Ectodermal cell (in vitro differentiated cells): ENCODE results near the gene CRIM1.

Experiments used
- H3K27ac ChIP-seq: 2 replicates; pipeline ENCODE4 v1.7.0; 2013; ENCODE audit warnings: mild to moderate bottlenecking, low read depth, low read length; ENCODE audit not compliant: insufficient read depth, poor library complexity, severe bottlenecking
- H3K27me3 ChIP-seq: 2 replicates; pipeline ENCODE4 v1.7.0; 2013; ENCODE audit warnings: mild to moderate bottlenecking, low read length; ENCODE audit not compliant: insufficient read depth, control insufficient read depth, poor library complexity, severe bottlenecking
- H3K36me3 ChIP-seq: one replicate; pipeline ENCODE4 v1.7.0; 2013; ENCODE audit warnings: low read length; ENCODE audit not compliant: control insufficient read depth, insufficient read depth
- H3K4me1 ChIP-seq: one replicate; pipeline ENCODE4 v1.7.0; 2013; ENCODE audit warnings: low read length; ENCODE audit not compliant: control insufficient read depth, insufficient read depth
- H3K4me3 ChIP-seq: 2 replicates; pipeline ENCODE4 v1.7.0; 2013; ENCODE audit warnings: low read depth, low read length, control low read depth; ENCODE audit not compliant: insufficient read depth
- H3K9me3 ChIP-seq: 2 replicates; pipeline ENCODE4 v1.7.0; 2013; ENCODE audit warnings: mild to moderate bottlenecking, low read length, moderate library complexity; ENCODE audit not compliant: control insufficient read depth
- WGBS, 2 experiments: methylation state at CpG; one replicate each; pipeline ENCODE4 v1.1.7; 2013; ENCODE audit warnings: missing lambda C conversion rate in 2 of 2; 5-methylcytosine and 5-hydroxymethylcytosine counted together

Gene CRIM1

DNA sequence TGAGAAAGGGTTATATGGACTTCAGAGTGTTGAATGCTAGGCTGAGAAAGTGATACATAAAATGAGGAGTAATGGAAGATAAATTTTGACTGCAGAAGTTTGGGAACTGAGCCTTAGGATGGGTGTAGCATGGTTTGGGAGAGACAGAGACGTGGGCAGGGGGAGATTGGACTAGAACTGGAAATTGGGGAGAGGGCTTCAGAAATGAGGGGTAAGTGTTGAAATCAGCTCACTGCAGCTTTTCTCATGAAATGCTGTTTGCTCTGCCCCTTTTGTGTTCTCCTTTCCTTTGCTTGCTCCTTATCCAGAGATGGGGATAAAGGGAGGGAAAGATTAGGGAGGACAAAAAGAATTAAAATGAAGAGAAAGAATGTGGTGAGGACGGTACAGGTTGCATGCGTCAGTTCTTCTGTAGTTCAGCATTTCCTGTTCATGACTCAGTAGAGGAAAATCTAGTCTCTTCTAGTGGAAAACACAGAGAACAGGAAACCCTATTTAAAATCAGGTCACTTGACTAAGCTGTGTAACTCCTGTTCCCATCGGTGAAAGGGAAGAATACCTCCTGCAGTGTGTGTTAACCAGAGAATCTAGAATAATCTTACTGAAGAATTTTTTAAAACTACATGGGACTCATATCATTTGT, 105.6 kb downstream of the CRIM1 start:
- no peaks in the 10 kb centered on the region for H3K36me3 ChIP-seq
- no peak overlapping the region for H3K27ac ChIP-seq

DNA sequence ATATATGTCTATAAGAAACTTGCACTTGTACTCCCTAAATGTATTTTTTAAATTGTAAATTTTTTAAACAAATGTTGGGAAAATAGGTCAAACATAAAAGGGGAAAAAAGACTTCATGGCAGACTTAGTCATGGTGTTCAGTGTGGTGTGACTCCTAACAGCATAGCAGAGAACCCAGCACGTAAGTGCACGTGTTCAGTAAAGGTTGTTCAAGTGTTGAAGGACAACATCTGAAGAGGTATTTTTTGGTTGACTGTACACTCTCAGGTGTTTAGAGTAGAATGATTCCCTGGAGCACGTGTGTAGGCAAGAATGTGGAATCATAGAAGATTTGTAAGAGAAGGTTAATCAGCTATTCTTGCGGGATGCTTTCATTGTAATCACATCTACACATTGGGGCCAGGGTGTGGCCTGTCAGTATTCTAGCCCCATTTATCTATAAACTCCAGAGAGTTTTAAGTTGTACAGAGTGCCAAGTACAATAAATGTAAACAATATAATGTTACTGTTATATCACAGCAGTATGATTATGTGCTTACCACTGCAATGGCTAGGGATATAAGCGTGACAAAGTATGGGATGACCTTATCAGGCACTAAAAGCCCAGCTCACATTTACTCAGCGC, 106.8 kb downstream of the CRIM1 start:
- 94 to 96% methylated on average over 5 to 6 of the region's 6 CpGs for whole genome bisulfite sequencing, 2 experiments
- H3K27me3 ChIP-seq, result no peaks in the 10 kb centered on the region
- H3K27ac ChIP-seq, result no peak overlapping the region
- no peaks in the 10 kb centered on the region for H3K9me3 ChIP-seq
- H3K36me3 ChIP-seq, result no peaks in the 10 kb centered on the region
- H3K4me3 ChIP-seq, result no peak overlapping the region
- peaks cover 12% of the 10 kb centered on the region for H3K4me1 ChIP-seq

More for the DNA sequence above, 105.6 kb downstream of the CRIM1 start:
- H3K4me1 ChIP-seq, result peaks cover 16% of the 10 kb centered on the region
- H3K9me3 ChIP-seq, result no peaks in the 10 kb centered on the region
- no peaks in the 10 kb centered on the region for H3K27me3 ChIP-seq
- H3K4me3 ChIP-seq, result no peak overlapping the region
- 27 to 30% methylated on average over 4 of the region's 4 CpGs for WGBS, 2 experiments

DNA sequence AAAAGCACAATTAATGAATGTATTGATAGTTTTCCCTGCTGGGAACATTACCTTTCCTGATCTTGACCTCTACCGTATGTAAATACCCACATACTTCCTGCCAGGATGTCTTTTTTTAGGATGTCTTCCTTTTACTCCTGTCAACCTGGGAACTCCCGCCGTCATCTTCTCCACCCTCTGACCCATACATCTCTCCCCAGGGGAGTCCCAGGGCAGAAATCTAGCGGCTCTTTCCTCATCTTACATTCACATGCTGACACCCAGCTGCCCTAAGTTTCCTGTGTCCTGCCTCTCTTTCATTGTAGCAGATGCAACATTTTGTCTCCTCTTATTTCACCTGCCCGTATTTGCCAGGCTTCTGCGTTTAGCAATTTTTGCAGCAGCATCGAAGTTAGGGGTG, 107.8 kb downstream of the CRIM1 start:
- H3K27ac ChIP-seq, result no peak overlapping the region
- H3K36me3 ChIP-seq, result no peaks in the 10 kb centered on the region
- H3K4me3 ChIP-seq, result no peak overlapping the region
- no peaks in the 10 kb centered on the region for H3K9me3 ChIP-seq
- 68 to 74% methylated on average over 7 of the region's 7 CpGs for WGBS, 2 experiments
- H3K4me1 ChIP-seq, result peaks cover 12% of the 10 kb centered on the region
- H3K27me3 ChIP-seq, result no peaks in the 10 kb centered on the region

DNA sequence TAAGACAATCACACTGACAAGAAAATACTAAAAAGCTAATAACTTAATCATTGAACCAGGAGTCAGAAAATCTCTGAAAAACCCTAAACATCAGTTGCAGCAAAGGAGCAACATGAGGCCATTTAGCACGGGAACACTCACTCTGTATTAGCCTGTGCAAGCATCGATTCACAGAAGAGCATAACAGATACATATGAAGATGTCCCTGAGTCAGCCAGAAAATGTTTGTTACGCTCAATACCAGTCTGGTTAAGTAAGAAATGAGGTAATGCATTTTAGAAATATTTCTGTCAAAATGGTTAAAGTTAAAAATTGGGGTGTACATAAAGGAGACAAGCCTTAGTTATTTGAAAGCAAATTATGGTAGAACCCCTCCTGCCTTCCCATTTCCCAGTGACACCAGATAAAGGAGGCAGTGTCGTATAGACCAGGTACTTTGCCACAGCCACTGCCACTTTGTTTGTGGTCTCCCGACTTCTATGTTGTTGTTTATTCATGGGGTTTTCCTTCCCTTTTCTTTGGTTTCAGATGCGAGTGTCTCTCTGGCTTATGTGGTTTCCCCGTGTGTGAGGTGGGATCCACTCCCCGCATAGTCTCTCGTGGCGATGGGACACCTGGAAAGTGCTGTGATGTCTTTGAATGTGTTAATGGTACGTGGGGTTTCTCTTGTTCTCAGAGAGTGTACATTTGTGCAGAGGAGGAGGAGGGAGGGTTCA, 108.6 kb downstream of the CRIM1 start:
- no peak overlapping the region for H3K4me3 ChIP-seq
- H3K9me3 ChIP-seq, result no peaks in the 10 kb centered on the region
- no peak overlapping the region for H3K27ac ChIP-seq
- WGBS, 2 experiments, result 91% methylated on average over 10 to 11 of the region's 11 CpGs
- peaks cover 12% of the 10 kb centered on the region for H3K4me1 ChIP-seq
- no peaks in the 10 kb centered on the region for H3K27me3 ChIP-seq
- no peaks in the 10 kb centered on the region for H3K36me3 ChIP-seq

DNA sequence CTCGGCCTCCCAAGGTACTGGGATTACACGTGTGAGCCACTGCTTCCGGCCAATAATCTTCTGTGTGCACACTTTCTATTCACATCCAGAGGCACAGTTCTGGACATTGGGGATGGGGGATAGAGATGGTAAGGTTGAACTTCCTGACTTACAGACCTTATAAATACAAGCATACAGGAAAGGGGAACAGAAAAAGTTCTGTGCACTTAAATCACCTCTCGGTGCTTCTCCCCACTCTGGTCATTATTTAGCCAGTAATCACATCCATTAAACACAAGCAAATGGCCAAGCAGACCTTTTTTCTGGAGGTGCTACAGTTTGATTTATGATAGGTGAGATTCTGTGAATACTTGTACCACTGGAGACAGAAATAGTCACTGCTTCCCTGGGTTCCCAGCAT, 110.6 kb downstream of the CRIM1 start:
- 97 to 99% methylated on average over 4 of the region's 4 CpGs for WGBS, 2 experiments
- Histone ChIP-seq H3K4me1 (peaks cover 4% of the 10 kb centered on the region), H3K27ac (no peak overlapping the region), H3K9me3 (no peaks in the 10 kb centered on the region), H3K4me3 (no peak overlapping the region), H3K27me3 (no peaks in the 10 kb centered on the region), H3K36me3 (no peaks in the 10 kb centered on the region)

DNA sequence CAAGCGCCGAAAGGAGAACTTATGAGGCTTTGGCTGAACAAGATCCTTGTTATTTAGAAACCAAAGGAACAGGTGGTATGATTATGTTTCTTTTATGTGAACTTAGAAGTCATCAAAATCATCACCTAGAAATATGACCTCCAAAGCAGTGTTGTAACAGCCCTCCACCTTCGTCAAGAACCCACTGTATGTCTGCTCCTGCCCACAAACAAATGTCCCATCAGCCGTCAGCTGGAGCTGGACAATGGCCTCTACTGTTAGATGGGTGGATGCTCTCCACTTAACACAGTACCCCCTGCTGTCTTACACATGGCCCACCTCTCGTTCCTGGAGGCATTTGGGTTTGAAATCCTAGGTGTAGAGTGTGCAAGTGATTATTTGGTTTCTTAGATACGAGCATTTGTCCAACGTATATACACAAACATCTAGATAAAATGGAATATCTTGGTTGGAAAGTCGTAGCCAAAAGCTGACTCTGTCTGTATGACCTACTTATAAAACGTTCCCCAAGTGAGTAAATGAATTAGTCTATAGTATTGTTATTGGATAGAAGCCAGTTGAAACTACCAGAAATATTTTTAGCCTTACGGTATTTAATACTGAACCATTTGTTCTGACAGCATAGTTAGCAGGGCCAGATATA, 113.0 kb downstream of the CRIM1 start:
- H3K27me3 ChIP-seq, result no peaks in the 10 kb centered on the region
- no peaks in the 10 kb centered on the region for H3K9me3 ChIP-seq
- H3K4me3 ChIP-seq, result no peak overlapping the region
- H3K27ac ChIP-seq, result no peak overlapping the region
- 95 to 96% methylated on average over 9 to 10 of the region's 10 CpGs for WGBS, 2 experiments
- H3K36me3 ChIP-seq, result no peaks in the 10 kb centered on the region
- H3K4me1 ChIP-seq, result no peaks in the 10 kb centered on the region

DNA sequence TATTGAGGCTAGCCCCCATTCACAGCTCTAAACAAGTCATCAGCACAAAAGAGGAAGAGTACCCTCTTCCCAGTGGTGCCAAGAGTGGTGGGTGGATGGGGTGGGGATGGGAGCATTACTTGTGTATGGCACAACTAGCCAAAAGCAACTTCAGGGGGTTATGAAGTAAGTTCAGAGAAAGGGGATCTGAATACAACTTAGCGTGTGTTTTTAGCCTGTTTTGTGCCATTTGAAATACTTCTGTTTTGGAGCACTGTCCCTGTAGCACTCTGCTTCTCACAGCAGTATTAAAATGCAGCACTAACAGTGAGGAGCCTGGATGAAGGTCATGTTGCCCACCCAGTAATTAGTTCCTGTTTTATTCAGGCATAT, 113.5 kb downstream of the CRIM1 start:
- no peak overlapping the region for H3K4me3 ChIP-seq
- no peak overlapping the region for H3K27ac ChIP-seq
- WGBS, 2 experiments, result 97 to 98% methylated on average over 1 of the region's 1 CpG
- H3K36me3 ChIP-seq, result no peaks in the 10 kb centered on the region
- no peaks in the 10 kb centered on the region for H3K4me1 ChIP-seq
- no peaks in the 10 kb centered on the region for H3K27me3 ChIP-seq
- no peaks in the 10 kb centered on the region for H3K9me3 ChIP-seq

DNA sequence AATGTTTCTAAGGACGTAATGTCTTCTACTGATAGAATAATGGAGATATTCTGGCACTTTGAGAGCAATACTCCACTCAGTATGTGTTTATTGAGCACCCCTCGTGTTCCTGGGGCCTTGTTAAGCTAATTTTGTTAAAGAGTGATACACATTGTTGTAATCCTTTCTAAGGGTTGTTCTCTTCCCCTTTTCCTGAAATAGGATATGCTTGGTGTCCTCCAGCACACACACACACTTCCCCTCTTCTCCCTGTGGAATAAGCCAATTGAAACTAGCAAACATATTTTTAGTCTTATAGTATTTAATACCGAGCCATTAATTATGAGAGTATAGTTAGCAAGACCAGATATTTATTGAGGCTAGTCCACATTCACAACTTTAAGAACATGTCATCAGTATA, 114.1 kb downstream of the CRIM1 start:
- Histone ChIP-seq H3K4me3 (no peak overlapping the region), H3K27ac (no peak overlapping the region), H3K9me3 (no peaks in the 10 kb centered on the region), H3K4me1 (no peaks in the 10 kb centered on the region), H3K36me3 (no peaks in the 10 kb centered on the region), H3K27me3 (no peaks in the 10 kb centered on the region)
- WGBS, 2 experiments, result 97 to 100% methylated on average over 1 to 2 of the region's 3 CpGs

DNA sequence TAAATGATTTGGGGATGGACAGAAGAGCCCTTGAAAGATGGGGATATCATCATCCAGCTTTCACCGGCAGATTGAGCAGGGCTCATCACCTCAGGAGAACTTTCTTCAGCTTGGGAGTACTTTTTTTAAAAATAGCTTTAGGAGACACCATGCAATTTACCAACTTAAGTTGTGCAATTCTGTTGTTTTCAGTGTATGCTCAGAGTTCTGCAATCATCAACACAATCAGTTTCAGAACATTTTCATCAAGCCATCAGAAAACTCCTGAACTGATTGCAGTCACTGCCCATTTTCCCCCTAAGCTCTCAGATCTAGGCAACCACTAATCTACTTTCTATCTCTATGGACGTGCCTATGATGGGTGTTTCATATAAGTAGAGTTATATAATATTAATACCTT, 117.7 kb downstream of the CRIM1 start:
- Histone ChIP-seq H3K4me1 (no peaks in the 10 kb centered on the region), H3K27me3 (no peaks in the 10 kb centered on the region), H3K36me3 (no peaks in the 10 kb centered on the region), H3K9me3 (no peaks in the 10 kb centered on the region), H3K27ac (no peak overlapping the region), H3K4me3 (no peak overlapping the region)
- WGBS, 2 experiments, result 93 to 97% methylated on average over 1 of the region's 2 CpGs

DNA sequence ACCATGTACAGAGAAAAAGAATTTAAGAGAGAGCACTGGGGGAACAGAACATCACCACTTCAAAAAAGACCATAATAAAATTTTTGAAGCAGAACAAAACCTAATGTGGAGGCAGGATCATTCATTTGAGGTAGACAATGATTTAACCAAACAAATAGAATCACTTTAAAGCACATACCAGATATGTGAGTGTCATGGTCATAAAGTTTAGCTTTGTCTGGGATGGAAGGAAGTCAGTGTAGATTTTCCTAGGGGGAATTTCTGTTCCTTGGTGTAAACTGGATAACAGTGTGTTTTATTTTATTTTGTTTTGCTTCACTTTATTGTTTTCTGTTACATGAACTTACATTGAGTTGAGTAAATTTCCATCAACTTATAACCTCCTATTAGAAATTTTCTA, 120.8 kb downstream of the CRIM1 start:
- Histone ChIP-seq H3K4me3 (no peak overlapping the region), H3K4me1 (no peaks in the 10 kb centered on the region), H3K27me3 (no peaks in the 10 kb centered on the region), H3K36me3 (no peaks in the 10 kb centered on the region), H3K27ac (no peak overlapping the region), H3K9me3 (no peaks in the 10 kb centered on the region)
